ENCODE measurements around the gene CPEB3.

CPEB3 gene

GRCh38 chr10:92130622-92131274, 160.1 kb downstream of the CPEB3 start:
- H3K27me3 ChIP-seq (ENCODE audit: insufficient read depth, poor library complexity, severe bottlenecking) = no peaks in the 10 kb centered on the region
- no peak overlapping the region for H3K4me3 ChIP-seq (replicated peaks; ENCODE audit: insufficient read depth, low read length)
- H3K27ac ChIP-seq (replicated peaks) = no peak overlapping the region
- DNase-seq (ENCODE audit: low read depth in 1 of 2, low spot score in 1 of 2) = no peak
- TF ChIP-seq REST (IDR thresholded peaks at IDR 0.05; ENCODE audit: insufficient replicate concordance, low read depth) (no peak), POLR2AphosphoS5 (IDR thresholded peaks at IDR 0.05; ENCODE audit: low read depth) (no peak), CTCF (IDR thresholded peaks at IDR 0.05; ENCODE audit: insufficient read depth, low read length) (no peak), GABPA (IDR thresholded peaks at IDR 0.05; ENCODE audit: low read depth) (no peak), SPI1 (IDR thresholded peaks at IDR 0.05; ENCODE audit: borderline replicate concordance, low read depth) (no peak)

GRCh38 chr10:92126100-92126650, 164.7 kb downstream of the CPEB3 start:
- TF ChIP-seq SPI1 (IDR thresholded peaks at IDR 0.05; ENCODE audit: borderline replicate concordance, low read depth) = no peak
- no peak for TF ChIP-seq REST (IDR thresholded peaks at IDR 0.05; ENCODE audit: insufficient replicate concordance, low read depth)
- TF ChIP-seq GABPA (IDR thresholded peaks at IDR 0.05; ENCODE audit: low read depth) = no peak
- no peak for TF ChIP-seq POLR2AphosphoS5 (IDR thresholded peaks at IDR 0.05; ENCODE audit: low read depth)
- no peak for TF ChIP-seq CTCF (IDR thresholded peaks at IDR 0.05; ENCODE audit: insufficient read depth, low read length)
- DNase-seq (ENCODE audit: low read depth in 1 of 2, low spot score in 1 of 2) = no peak
- Histone ChIP-seq H3K27me3 (ENCODE audit: insufficient read depth, poor library complexity, severe bottlenecking) (no peaks in the 10 kb centered on the region), H3K4me3 (replicated peaks; ENCODE audit: insufficient read depth, low read length) (no peak overlapping the region), H3K27ac (replicated peaks) (no peak overlapping the region)

- H3K27me3 ChIP-seq (ENCODE audit: insufficient read depth, poor library complexity, severe bottlenecking) = no peaks in the 10 kb centered on the region
- no peak overlapping the region for H3K4me3 ChIP-seq (replicated peaks; ENCODE audit: insufficient read depth, low read length)
- TF ChIP-seq SPI1 (IDR thresholded peaks at IDR 0.05; ENCODE audit: borderline replicate concordance, low read depth) (no peak), CTCF (IDR thresholded peaks at IDR 0.05; ENCODE audit: insufficient read depth, low read length) (no peak), POLR2AphosphoS5 (IDR thresholded peaks at IDR 0.05; ENCODE audit: low read depth) (no peak), REST (IDR thresholded peaks at IDR 0.05; ENCODE audit: insufficient replicate concordance, low read depth) (no peak), GABPA (IDR thresholded peaks at IDR 0.05; ENCODE audit: low read depth) (no peak)
- no peak overlapping the region for H3K27ac ChIP-seq (replicated peaks)
- DNase-seq (ENCODE audit: low read depth in 1 of 2, low spot score in 1 of 2) = no peak
Observed at GRCh38 chr10:92125144-92125543, 165.7 kb downstream of the CPEB3 start.
